HepG2 (cell line): ENCODE results near the gene C5orf58. TPM values are rescaled to one million over a fixed set of nuclear protein-coding genes. Genes with fewer than 3 reads are reported as not detected.

Experiments
- ETS1 ChIP-seq: sonication (generic); formaldehyde crosslinking; IDR thresholded peaks from 2 replicates; pipeline ENCODE4 v1.4.0; 2020; ENCODE audit warnings: missing genetic modification reagents
- GFI1 ChIP-seq: sonication (generic); formaldehyde crosslinking; IDR thresholded peaks from 2 replicates; pipeline ENCODE4 v1.5.0; 2020; ENCODE audit warnings: missing genetic modification reagents, mild to moderate bottlenecking, borderline replicate concordance
- MLXIP ChIP-seq: sonication (generic); formaldehyde crosslinking; IDR thresholded peaks from 2 replicates; pipeline ENCODE4 v1.9.0; 2021; ENCODE audit warnings: missing genetic modification reagents, borderline replicate concordance
- RERE ChIP-seq: IDR thresholded peaks from 2 replicates; pipeline ENCODE4 v1.6.1; 2016; ENCODE audit warnings: low read depth, missing genetic modification reagents, missing compliant biosample characterization
- ZSCAN22 ChIP-seq: sonication (generic); formaldehyde crosslinking; IDR thresholded peaks from 2 replicates; pipeline ENCODE4 v1.4.0; 2020; ENCODE audit warnings: mild to moderate bottlenecking, missing genetic modification reagents
- polyA plus RNA-seq, 8 experiments: library from polyadenylated mRNA; depleted of rRNA in 3 of 8; stranded (reverse) in 7 of 8; unstranded in 1 of 8; fragments of >200 nt; fragmentation: Illumina TruSeq in 4 of 8; extraction: Trizol in 4 of 8; gene quantifications; 2 replicates each; pipeline versions ENCODE4 v1.2.1 to v1.2.3, GENCODE V29; 2011 to 2016; ENCODE audit warnings: low read depth in 4 of 8, missing spikeins in 1 of 8, mixed read lengths in 1 of 8; ENCODE audit not compliant: insufficient read depth in 1 of 8
- total RNA-seq, 5 experiments: library from RNA; depleted of rRNA; stranded (reverse); fragments of >200 nt; fragmentation: Illumina TruSeq; extraction: Trizol; gene quantifications; 2 replicates each; pipeline ENCODE4 v1.2.3, GENCODE V29; 2016; ENCODE audit warnings: low read depth in 1 of 5

C5orf58 gene
- total and polyA plus RNA-seq, 2 of the 13 experiments (the other 11 are each of a cell fraction or from before 2014, with no cell fraction given) = not detected

- TF ChIP-seq RERE (CRISPR knock-in tag) (no peak), ZSCAN22 (CRISPR knock-in tag) (no peak), ETS1 (CRISPR knock-in tag) (no peak), MLXIP (CRISPR knock-in tag) (no peak), GFI1 (CRISPR knock-in tag) (no peak)
Measured at GRCh38 chr5:170292179-170293104, 59.7 kb downstream of the C5orf58 start (continued).
